ENCODE data around the gene ANO8. TPM values are rescaled to one million over a fixed set of nuclear protein-coding genes. Genes with fewer than 3 reads are reported as not detected.
"Not testable (repeated sequence)": the region's sequence is repeated elsewhere in the genome, so short reads cannot be mapped to it uniquely, and the experiment has no call there.

The ANO8 gene
- total and polyA plus RNA-seq, 7 donors, result 0.46 to 10.5 (median 2.5) TPM

GRCh38 chr19:17302391-17303166, 32.1 kb downstream of the ANO8 start:
- Histone ChIP-seq H3K4me3 (peak overlapping the region; percentile 60 to 98 (median 68)), H3K27ac (peak overlapping the region; percentile 92 to 97 (median 94)), H3K27me3 (no peaks in the 10 kb centered on the region), H3K36me3 (peaks cover 0 to 22% (median 5%) of the 10 kb centered on the region in 4 donors), H3K9me3 (peaks cover 0 to 3% (median 0%) of the 10 kb centered on the region in 4 donors), H3K4me1 (peaks cover 0 to 58% (median 51%) of the 10 kb centered on the region in 4 donors)
- no peak for DNase-seq
- intact Hi-C loops (cut with DNase I), result no loop called here
- 17 to 29% methylated on average over 29 of the region's 29 CpGs for WGBS, 2 donors
- TF ChIP-seq POLR2A (IDR thresholded peaks at IDR 0.05) (no peak), EP300 (IDR thresholded peaks at IDR 0.05) (no peak)

GRCh38 chr19:17300992-17301619, 33.5 kb downstream of the ANO8 start:
- Histone ChIP-seq H3K4me3 (no peak overlapping the region), H3K4me1 (peaks cover 0 to 43% (median 37%) of the 10 kb centered on the region in 4 donors), H3K27ac (no peak overlapping the region), H3K36me3 (peaks cover 0 to 31% (median 5%) of the 10 kb centered on the region in 4 donors), H3K9me3 (peaks cover 0 to 3% (median 0%) of the 10 kb centered on the region in 4 donors), H3K27me3 (no peaks in the 10 kb centered on the region)
- no peak for DNase-seq
- WGBS, 2 donors, result 96 to 97% methylated on average over 51 of the region's 51 CpGs
- intact Hi-C loops (cut with DNase I), result no loop called here
- TF ChIP-seq POLR2A (IDR thresholded peaks at IDR 0.05), result no peak
- no peak for TF ChIP-seq POLR2AphosphoS5 (IDR thresholded peaks at IDR 0.05)

- TF ChIP-seq CTCF (IDR thresholded peaks at IDR 0.05) (no peak), POLR2A (IDR thresholded peaks at IDR 0.05) (no peak), POLR2AphosphoS5 (IDR thresholded peaks at IDR 0.05) (no peak), EP300 (IDR thresholded peaks at IDR 0.05) (no peak)
Observed at GRCh38 chr19:17296976-17297375, 37.7 kb downstream of the ANO8 start.

GRCh38 chr19:17296273-17296672, 38.4 kb downstream of the ANO8 start:
- Histone ChIP-seq H3K27me3 (no peaks in the 10 kb centered on the region), H3K27ac (no peak overlapping the region), H3K4me3 (no peak overlapping the region), H3K4me1 (peaks cover 0 to 22% (median 11%) of the 10 kb centered on the region in 4 donors), H3K9me3 (peaks cover 0 to 3% (median 0%) of the 10 kb centered on the region in 4 donors), H3K36me3 (peaks cover 0 to 39% (median 8%) of the 10 kb centered on the region in 4 donors)
- TF ChIP-seq POLR2AphosphoS5 (IDR thresholded peaks at IDR 0.05) (no peak), EP300 (IDR thresholded peaks at IDR 0.05) (no peak), CTCF (IDR thresholded peaks at IDR 0.05) (no peak), POLR2A (IDR thresholded peaks at IDR 0.05) (no peak)
- DNase-seq, result no peak
- WGBS, 2 donors, result 52 to 64% methylated on average over 4 of the region's 4 CpGs
- intact Hi-C loops (cut with DNase I), result no loop called here

More at GRCh38 chr19:17296976-17297375, 37.7 kb downstream of the ANO8 start:
- intact Hi-C loops (cut with DNase I), result no loop called here
- H3K9me3 ChIP-seq, result peaks cover 0 to 3% (median 0%) of the 10 kb centered on the region in 4 donors
- no peak overlapping the region for H3K27ac ChIP-seq
- 94% methylated on average over 6 of the region's 6 CpGs for WGBS, 2 donors
- H3K4me1 ChIP-seq, result peaks cover 0 to 24% (median 12%) of the 10 kb centered on the region in 4 donors
- DNase-seq, result no peak
- no peaks in the 10 kb centered on the region for H3K27me3 ChIP-seq
- H3K4me3 ChIP-seq, result no peak overlapping the region
- peaks cover 0 to 39% (median 8%) of the 10 kb centered on the region in 4 donors for H3K36me3 ChIP-seq

- WGBS, 2 donors, result 96 to 97% methylated on average over 6 of the region's 6 CpGs
- H3K4me3 ChIP-seq; DNase-seq; H3K27ac ChIP-seq; intact Hi-C loops (cut with DNase I); H3K27me3 ChIP-seq; H3K9me3 ChIP-seq: not testable (repeated sequence)
- Histone ChIP-seq H3K4me1 (peaks cover 0 to 14% (median 9%) of the 10 kb centered on the region in 4 donors), H3K36me3 (peaks cover 0 to 32% (median 6%) of the 10 kb centered on the region in 4 donors)
Observed at GRCh38 chr19:17295551-17295950, 39.1 kb downstream of the ANO8 start.
